Body of pancreas (tissue), 4 donors: ENCODE results near the gene TTC33. TPM values are rescaled to one million over a fixed set of nuclear protein-coding genes. Genes with fewer than 3 reads are reported as not detected.

ENCODE experiments used
- ATAC-seq: fragments of 150-250 bp; one replicate; pipeline ENCODE4 v1.9.1; 2016
- DNase-seq, 4 donors: peaks; one replicate each; pipeline ENCODE4 v3.0.0-alpha.2; 2019
- H3K27ac ChIP-seq, 4 donors: fragments of 200-600 bp; sonication (generic); 1 replicate in 3 of 4; 2 replicates in 1 of 4; pipeline versions ENCODE4 v1.5.1 to v1.6.1; 2016 to 2019; ENCODE audit warnings: mild to moderate bottlenecking in 1 of 4, mixed read lengths in 1 of 4, moderate library complexity in 1 of 4
- H3K27me3 ChIP-seq, 2 donors: fragments of 200-600 bp; sonication (generic); one replicate each; pipeline ENCODE4 v1.6.0; 2016; ENCODE audit warnings: mild to moderate bottlenecking in 1 of 2
- H3K36me3 ChIP-seq, 2 donors: fragments of 200-600 bp; sonication (generic); replicated peaks in 1 of 2; 2 replicates each; pipeline ENCODE4 v1.5.1; 2016; ENCODE audit warnings: low read depth in 2 of 2; ENCODE audit not compliant: insufficient read depth in 1 of 2
- H3K4me1 ChIP-seq: fragments of 200-600 bp; sonication (generic); one replicate; pipeline ENCODE4 v1.6.0; 2016
- H3K4me3 ChIP-seq, 2 donors: fragments of 200-600 bp; sonication (generic); 1 replicate in 1 of 2; 2 replicates in 1 of 2; pipeline ENCODE4 v1.5.1; 2016 to 2019
- H3K9me3 ChIP-seq, 3 donors: fragments of 200-600 bp; sonication (generic); 1 replicate in 2 of 3; 2 replicates in 1 of 3; pipeline ENCODE4 v1.5.1; 2016
- CTCF ChIP-seq, 7 experiments: fragments of 450-650 bp in 4 of 7; fragments of 200-600 bp in 3 of 7; sonication (generic) in 3 of 7; IDR thresholded peaks; one replicate each; pipeline ENCODE4 v1.5.1; 2016 to 2019; ENCODE audit warnings: antibody characterized with exemption in 7 of 7
- POLR2A ChIP-seq, 3 donors: fragments of 450-650 bp; IDR thresholded peaks; one replicate each; pipeline ENCODE4 v1.6.1; 2016; ENCODE audit warnings: antibody characterized with exemption in 3 of 3, mild to moderate bottlenecking in 2 of 3
- WGBS, 2 donors: methylation state at CpG; one replicate each; pipeline ENCODE4 v1.1.5; 2017; 5-methylcytosine and 5-hydroxymethylcytosine counted together
- intact Hi-C: fragments of 100-400 bp; cut with DNase I; formaldehyde crosslinking; loops from one replicate; pipeline ENCODE4 v1.15.1; 2023
- total RNA-seq, 2 donors: library from RNA; depleted of rRNA; stranded (reverse); fragments of >200 nt; gene quantifications; one replicate each; pipeline ENCODE4 v1.1.0, GENCODE V29; 2016

The TTC33 gene
- total RNA-seq, 2 donors from 2014 or later, result 2.3 to 9.3 TPM

DNA sequence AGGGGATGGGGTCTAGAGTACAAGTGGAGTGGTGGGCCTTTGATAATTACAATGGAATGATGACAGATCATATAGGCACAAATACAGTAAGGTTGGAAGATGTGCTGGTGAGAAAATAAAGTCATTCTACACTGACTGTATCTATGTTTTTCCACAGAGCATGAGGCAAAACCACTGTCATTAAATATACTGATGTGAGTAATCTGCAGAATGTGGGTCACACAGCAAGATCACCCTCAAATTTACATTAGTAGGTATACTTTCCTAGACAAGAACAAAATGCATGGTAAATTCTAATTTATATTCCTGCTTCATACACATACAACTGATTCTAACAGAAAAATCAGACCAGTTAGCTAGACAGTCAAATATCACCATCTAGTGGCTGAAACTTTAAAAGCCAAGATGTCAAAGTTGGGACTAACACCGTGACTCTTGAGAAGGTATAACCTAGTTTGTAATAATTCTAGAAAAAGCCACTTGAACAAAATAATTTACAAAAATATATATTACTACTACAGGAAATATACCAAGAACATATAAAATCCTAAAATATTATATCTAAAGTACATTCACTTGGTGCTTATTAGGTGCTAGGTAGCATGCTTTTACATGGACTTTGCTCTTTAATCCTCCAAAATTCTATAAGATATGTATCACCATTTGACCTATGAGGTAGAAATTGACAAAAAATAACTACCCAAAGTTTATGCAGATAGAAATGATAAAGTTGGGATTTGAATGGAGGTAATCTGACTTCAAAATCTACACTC is 19.5 kb downstream of the TTC33 start:
- DNase-seq (peak in 1 of 4 donors; percentile 14), ATAC-seq (peak; percentile 46)
- Histone ChIP-seq H3K27me3 (no peaks in the 10 kb centered on the region), H3K27ac (peak overlapping the region in 3 of 4 donors; percentile 72 to 85 (median 78)), H3K4me1 (peaks cover 44% of the 10 kb centered on the region), H3K4me3 (no peak overlapping the region), H3K9me3 (no peaks in the 10 kb centered on the region), H3K36me3 (peaks cover 0 to 3% of the 10 kb centered on the region in 2 donors)
- WGBS, 2 donors, result 4 to 7% methylated on average over 1 of the region's 1 CpG
- intact Hi-C loops, result no loop called here
- TF ChIP-seq CTCF (IDR thresholded peaks at IDR 0.05), result peak; percentile 60 to 87 (median 83)
- TF ChIP-seq POLR2A (IDR thresholded peaks at IDR 0.05), result no peak

DNA sequence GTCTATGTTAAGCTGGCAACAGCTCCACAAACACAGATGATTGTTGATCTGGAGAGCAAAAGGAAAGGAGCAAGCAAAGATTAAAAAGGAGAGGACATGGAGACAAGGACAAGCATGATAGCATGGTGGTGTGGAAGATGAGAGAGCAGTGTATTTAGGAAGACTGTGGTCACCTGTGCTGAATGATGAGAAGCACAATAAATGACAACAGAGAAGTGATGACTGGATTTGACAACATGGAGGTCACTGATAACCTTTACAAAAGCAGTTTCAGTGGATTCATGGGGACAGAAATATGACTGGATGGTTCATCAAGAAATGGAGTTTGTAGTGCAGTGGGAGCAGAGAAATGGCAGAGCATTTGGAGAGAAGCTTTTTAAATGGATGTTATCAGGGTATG is 20.2 kb downstream of the TTC33 start:
- intact Hi-C loops, result no loop called here
- H3K9me3 ChIP-seq, result no peaks in the 10 kb centered on the region
- no peaks in the 10 kb centered on the region for H3K36me3 ChIP-seq
- H3K4me3 ChIP-seq, result no peak overlapping the region
- DNase-seq (no peak), ATAC-seq (no peak)
- H3K27me3 ChIP-seq, result no peaks in the 10 kb centered on the region
- no peak for TF ChIP-seq POLR2A (IDR thresholded peaks at IDR 0.05)
- TF ChIP-seq CTCF (IDR thresholded peaks at IDR 0.05), result no peak
- H3K27ac ChIP-seq, result peak overlapping the region in 3 of 4 donors; percentile 72 to 85 (median 78)
- peaks cover 44% of the 10 kb centered on the region for H3K4me1 ChIP-seq

DNA sequence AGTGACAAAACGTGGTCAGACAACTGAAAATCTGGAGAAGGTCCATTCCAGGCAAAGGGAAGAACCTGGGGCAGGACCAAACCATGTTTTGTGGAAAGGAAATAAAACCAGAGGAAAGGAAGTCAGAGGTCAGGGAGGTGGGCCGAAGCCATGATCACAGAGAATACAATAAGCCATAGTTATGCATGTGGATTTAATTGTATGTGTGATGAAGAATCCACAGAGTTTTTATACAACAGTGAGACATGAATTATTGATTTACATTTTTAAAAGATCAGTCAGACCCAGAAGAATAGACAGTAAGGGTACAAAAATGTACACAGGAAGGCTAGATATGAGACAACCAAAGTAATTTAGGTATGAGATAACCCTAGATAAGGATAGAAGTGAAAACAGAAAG is 20.8 kb downstream of the TTC33 start:
- DNase-seq (no peak), ATAC-seq (no peak)
- no peaks in the 10 kb centered on the region for H3K36me3 ChIP-seq
- H3K4me3 ChIP-seq, result no peak overlapping the region
- peak overlapping the region; percentile 25 to 85 (median 75) for H3K27ac ChIP-seq
- intact Hi-C loops, result no loop called here
- 23 to 31% methylated on average over 2 of the region's 2 CpGs for WGBS, 2 donors
- H3K27me3 ChIP-seq, result no peaks in the 10 kb centered on the region
- no peaks in the 10 kb centered on the region for H3K9me3 ChIP-seq
- H3K4me1 ChIP-seq, result peaks cover 44% of the 10 kb centered on the region
- no peak for TF ChIP-seq CTCF (IDR thresholded peaks at IDR 0.05)
- TF ChIP-seq POLR2A (IDR thresholded peaks at IDR 0.05), result no peak

DNA sequence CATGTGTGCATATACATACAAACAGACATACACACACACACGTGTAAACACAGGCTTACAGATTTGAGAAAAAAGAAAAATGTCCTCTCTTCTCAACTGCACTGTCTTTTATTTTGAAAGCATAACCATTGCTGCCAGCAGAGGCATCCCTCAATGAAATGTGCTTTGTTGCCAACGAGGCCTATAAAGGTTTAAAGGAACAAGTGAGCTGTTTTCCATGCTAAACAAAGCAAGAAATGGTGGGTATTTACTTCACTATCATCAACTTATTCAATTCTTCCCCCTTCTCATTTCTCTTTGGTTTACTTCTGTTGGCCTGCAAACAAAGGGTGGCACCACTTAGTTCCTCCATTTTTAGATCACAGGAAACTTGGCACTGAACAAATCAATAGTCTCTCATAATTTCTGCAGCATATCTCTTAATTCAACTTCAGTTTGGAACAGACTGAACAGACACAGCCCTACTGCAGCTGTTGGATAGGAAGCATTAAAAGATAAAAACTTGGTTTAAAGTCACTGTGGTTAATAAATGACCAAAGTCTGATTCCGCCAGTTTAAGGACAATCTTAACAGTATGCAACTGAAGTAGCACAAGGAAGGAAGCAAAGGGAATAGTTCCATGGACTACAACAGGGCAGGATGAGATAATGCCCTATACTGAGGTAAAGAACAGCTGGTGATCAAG is 21.7 kb downstream of the TTC33 start:
- Histone ChIP-seq H3K4me3 (no peak overlapping the region), H3K36me3 (no peaks in the 10 kb centered on the region), H3K9me3 (no peaks in the 10 kb centered on the region), H3K27ac (peak overlapping the region; percentile 25 to 85 (median 75)), H3K4me1 (peaks cover 44% of the 10 kb centered on the region), H3K27me3 (no peaks in the 10 kb centered on the region)
- TF ChIP-seq CTCF (IDR thresholded peaks at IDR 0.05), result peak in 2 of 7 experiments; percentile 10 to 22
- peak in 2 of 3 donors; percentile 71 to 79 for TF ChIP-seq POLR2A (IDR thresholded peaks at IDR 0.05)
- intact Hi-C loops, result no loop called here
- peak; percentile 95 for ATAC-seq
- peak; percentile 30 to 75 (median 46) for DNase-seq
- WGBS, 2 donors, result 6 to 9% methylated on average over 3 of the region's 3 CpGs
